Stimulated activated CD4-positive, alpha-beta T cell treated with anti-CD3 and anti-CD28 coated beads, Interleukin-4, amount 100 ng/mL, for 24 hours (primary cell): ENCODE data around the gene HINT1.
"Not testable (repeated sequence)": the region's sequence is repeated elsewhere in the genome, so short reads cannot be mapped to it uniquely, and the experiment has no call there.

ENCODE experiments used
- DNase-seq: peaks from one replicate; pipeline ENCODE4 v3.0.0-alpha.2; 2020

Gene HINT1

DNA sequence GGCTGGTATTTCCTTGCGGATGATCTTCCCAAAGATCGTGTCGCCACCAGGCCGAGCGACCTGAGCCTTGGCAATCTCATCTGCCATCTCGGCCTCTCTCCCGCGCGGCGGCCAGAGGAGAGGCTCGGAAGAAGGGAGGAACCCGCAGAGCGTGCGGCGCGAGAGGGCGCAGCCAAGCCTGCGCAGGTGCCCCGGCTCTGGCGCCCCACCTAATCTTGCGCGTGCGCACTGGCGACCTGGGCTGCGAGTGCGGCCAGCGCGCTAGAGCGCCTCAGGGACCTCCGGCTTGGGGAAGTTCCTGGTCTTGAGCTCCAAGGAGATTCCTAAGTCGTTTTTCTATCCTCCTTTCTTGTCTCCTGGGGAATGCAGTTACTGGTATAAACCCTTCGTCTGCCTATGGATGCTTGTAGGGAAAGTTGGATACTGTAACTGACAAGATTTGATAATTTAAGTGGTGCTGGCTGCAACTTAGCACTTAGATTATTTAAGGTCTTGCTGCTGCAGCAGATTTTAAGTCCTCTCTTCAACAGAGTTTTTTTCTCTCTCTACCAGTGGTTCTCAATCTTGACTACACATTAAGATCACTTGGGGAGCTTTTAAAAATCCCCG is at the start of gene HINT1:
TSS of gene HINT1 (minus strand) at position 138 of the 609 bp plus-strand sequence. CDS start at position 87, 51 bp downstream.
- DNase-seq = peak; percentile 94

DNA sequence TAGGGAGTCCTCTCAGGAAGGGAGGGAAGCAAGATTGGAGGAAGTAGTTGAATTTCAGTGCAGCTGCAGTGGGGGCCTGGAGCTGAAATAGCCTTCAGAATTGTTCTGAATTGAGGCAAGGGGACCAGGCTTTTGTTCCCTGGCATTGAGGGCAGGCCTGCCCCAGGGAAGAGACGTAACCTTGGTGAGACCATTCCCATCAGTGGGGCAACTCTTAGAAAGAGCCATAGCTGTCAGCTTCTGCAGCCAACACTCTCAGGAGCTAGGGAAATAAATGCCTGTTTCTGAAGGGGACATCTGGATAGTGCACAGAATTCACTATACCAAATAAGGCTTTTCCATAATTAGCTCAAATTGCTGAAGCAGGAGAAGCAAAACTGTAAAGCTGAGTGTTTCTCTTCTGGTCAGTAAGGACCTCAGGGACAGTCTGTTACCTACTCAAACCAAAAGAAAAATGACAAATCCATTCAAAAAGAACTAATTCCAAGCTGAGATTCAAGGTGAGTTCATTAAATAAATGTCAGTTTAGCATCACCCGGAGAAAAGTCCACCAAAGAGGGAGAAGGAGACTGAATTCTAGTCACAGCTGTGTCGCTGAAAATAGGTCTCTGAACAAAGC is 49.7 kb upstream of the HINT1 start:
- DNase-seq = no peak

DNA sequence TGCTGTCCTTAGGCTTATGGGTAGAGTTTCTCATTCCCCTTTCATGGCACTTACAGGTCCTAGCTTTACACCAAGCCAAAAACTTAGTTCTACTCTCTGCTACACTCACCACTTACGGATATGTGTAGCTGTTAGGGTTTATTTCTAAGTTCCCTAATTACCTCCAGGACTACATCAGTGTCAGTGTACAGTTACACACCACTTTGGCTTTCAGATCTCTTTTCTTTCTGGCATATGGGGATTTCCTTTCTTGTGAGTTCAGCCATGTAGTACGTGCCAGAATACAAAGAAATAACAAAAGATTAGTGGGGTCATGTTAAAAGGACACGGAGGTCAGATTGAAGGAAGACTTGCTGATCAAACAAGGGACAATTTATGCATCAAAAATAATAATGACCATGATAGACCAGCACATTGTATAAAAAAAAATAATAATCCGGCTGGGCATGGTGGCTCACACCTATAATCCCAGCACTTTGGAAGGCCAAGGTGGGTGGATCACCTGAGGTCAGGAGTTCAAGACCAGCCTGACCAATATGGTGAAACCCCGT is 47.5 kb upstream of the HINT1 start:
- DNase-seq = no peak

DNA sequence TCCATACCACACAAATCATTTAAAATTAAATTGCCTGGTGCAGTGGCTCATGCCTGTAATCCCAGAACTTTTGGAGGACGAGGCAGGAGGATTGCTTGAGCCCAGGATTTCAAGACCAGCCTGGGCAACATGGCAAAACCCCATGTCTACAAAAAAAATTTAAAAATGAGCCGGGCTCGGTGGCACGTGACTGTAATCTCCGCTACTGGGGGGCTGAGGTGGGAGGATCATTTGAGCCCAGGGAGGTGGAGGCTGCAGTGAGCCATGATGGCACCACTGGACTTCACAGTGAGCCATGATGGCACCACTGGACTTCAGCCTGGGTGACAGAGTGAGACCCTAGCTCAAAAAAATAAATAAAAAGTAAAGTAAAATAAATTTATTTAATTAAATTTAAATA is 46.6 kb upstream of the HINT1 start:
- no peak for DNase-seq

DNA sequence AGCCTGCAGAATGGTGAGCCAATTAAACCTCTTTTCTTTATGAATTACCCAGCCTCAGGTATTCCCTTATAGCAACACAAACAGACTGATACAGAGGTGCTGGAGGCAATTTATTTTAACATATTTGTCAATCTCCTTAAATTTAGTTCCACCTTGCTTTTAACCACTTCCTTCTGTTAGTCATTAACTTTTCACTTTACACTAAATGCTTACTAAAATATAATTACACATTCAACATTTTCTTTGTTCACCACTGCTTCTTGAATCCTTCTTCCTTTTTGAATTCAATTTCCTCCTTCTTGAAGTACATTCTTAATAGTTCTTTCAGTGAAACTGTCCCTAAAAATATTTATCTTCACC is 45.1 kb upstream of the HINT1 start:
- no peak for DNase-seq

DNA sequence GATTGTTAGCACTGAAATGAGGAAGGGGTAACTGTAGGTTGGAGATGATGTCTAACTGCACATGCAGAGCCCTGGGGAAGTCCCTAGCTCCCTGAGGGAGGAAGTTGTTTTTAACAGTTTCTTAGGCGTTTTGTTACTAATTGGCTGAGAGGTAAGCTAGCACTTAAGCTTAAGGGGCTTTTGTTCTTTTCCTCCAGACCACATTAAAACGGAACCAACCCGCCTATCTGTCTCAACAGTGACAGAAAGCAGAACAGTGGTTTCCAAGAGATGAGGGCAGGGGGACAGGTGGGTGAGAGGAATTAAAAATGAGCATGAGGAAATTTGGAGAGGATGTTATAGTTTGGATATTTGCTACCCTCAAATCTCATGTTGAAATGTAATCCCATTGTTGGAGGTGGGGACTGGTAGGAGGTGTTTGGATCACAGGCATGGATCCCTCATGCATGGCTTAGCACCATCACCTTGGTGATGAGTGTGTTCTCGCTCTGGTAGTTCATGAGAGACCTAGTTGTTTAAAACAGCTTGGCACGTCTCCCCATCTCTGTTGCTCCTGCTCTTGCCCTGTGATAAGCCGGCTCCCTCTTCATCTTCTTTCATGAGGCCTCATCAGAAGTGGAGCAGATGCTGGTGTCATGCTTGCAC is 44.6 kb upstream of the HINT1 start:
- DNase-seq = peak; percentile 57

DNA sequence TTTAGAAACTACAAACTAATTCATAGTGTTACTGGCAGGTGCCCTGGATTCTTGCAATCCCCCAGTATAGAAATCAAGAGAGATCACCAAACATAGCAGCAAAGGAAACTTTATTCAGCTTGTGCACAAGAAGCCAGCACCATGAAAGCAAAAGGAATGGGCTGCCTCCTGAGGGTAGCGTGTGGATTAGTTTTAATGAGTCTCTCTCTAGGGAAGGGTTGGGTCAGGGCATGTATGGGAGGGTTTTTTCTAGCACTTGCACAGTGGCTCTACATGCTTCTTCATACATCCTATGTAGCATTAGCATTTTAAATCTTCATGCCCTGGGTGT is 44.1 kb upstream of the HINT1 start:
- DNase-seq = no peak

DNA sequence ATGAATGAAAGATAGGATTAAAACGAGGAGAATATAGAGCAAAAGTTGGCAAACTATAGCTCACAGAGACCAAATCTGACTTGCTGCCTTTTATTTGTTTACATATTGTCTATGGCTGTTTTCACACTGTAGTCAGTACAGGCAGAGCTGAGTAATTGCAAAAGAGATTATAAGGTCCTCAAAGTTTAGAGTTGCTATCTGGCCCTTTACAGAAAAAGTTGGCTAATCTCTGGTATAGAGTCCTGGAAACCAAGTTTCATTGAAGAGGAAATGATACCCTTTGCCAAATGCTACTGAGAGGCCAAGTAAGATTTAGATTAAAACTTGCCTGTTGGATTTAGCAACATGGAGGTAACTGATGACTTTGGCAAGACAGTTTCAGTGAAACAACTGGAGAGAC is 41.7 kb upstream of the HINT1 start:
- no peak for DNase-seq

DNA sequence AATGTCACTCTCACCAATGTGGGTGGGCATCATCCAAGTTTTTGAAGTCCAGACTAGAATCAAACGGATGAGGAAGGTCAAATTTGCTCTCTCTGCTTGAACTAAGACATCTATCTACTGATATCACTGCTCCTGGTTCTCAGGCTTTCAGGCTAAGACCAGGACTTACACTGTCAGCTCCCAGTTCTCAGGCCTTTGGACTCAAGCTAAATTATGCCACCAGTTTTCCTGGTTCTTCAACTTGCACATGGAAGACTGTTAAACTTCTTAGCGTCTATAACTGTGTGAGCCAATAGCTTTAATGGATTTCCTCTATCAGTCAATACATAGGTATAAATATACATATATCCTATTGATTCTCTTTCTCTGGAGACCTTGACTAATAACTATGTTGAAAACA is 41.0 kb upstream of the HINT1 start:
- no peak for DNase-seq

DNA sequence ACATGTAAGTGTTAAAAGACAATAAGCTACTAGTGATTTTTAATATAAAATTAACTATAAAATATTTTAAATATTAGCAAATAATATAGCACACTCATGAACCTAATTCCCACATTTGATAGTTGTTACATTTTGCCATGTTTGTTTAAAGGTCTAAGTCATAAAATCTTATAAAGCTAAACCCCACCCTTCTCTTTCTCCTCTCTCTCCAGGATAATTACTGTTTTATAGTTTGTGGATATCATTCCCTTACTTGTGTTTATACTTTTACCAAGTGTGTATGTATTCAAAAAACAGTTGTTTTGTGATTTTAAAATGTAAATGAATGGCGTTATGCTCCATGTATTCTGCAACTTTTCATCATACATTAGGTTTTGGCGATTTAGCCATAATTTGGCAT is 39.9 kb upstream of the HINT1 start:
- no peak for DNase-seq

DNA sequence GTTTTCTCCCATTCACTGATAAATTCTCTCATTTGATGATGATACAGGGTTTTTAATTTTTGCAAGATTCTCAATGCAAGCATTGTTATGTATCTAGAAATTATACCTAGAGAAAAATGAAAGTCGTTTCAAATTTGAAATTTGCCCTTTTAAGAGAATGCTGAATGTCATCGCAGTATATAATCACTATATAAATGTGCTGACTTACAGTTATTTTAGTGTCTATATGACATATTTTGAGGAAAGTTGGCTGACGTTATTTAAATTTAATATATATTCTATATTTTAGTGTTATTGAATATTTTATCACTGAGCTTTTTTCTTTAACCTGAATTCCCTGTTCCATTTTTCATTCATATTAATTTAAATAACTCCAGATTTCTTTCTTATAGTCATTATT is 35.5 kb upstream of the HINT1 start:
- DNase-seq = no peak

DNA sequence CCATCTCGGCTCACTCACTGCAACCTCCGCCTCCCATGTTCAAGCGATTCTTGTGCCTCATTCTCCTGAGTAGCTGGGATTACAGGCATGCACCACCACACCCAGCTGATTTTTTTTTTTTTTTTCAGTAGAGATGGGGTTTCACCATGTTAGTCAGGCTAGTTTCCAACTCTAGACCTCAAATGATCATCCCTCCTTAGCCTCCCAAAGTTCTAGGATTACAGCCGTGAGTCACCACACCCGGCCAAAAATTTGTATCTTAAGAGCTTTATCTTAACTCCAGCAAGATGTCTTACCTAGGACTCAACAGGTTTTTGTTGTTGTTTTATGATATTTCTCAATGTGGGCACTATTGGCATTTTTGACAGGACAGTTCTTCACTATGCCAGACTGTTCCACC is 33.6 kb upstream of the HINT1 start:
- no peak for DNase-seq

DNA sequence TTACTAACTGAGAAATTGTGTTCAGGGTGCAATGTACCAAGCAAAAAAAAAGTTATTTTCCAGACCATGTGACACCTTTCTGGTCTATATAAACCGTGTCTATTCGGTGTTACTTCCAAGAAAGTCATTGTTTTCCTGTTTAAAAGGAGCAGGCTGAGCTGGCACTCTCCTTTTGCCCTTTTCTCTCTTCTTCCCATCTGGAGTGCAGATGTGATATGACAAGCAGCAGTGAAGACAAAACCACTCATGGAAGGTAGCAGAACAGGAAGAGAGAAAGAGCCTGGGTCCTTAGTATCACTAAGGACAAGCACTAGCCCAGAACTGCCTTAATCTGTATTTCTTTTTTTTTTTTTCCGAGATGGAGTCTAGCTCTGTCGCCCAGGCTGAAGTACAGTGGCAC is 31.3 kb upstream of the HINT1 start:
- DNase-seq = no peak

DNA sequence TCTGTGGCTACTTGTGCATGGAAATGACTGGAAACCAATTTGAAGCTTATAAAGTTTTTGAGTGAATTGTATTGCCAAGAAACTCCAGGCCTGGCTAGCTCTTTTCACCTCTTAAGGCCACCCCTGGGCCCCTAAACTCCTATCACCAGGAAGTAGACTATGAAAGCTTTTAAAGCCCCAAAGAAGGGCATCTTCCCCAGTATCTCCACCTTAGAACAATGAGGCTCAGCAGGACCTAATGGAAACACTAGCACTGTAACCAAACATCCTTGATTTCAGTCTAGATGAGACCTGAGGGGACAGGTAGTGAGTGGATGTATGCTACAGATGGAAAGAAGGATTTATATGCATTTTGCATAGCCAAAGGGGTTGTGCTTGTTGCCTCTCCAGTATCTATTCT is 30.6 kb upstream of the HINT1 start:
- no peak for DNase-seq

DNA sequence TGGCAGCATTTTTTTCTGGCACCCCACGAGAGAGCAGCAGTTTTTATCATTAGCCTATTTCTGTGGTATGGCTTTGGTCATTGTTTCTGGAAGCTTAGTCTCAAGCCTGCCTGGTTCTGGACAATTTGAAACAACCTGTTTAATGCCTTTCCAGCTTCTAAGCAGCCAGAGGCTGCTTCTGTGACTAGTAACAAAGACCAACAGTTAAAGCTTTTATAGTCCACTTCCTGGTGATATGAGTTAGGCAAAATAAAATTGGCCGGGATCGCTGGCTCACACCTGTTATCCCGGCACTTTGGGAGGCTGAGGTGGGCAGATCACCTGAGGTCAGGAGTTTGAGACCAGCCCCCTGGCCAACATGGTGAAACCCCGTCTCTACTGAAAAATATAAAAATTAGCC is 29.7 kb upstream of the HINT1 start:
- no peak for DNase-seq

DNA sequence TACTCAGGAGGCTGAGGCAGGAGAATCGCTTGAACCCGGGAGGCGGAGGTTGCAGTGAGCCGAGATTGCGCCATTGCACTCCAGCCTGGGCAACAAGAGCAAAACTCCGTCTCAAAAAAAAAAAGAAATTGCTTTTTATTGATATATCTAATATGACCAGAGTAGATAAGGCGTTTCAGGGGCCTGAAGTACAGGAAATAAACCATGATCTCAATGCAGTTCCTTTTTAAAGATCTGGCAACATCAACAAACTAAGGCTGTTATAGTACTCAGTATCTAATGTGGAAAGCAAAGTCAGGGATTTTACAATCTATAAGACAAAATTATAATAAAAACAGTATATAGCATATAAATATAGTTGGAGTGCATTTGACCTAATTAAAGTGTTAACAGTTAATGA is 28.8 kb upstream of the HINT1 start:
- DNase-seq = not testable (repeated sequence)

DNA sequence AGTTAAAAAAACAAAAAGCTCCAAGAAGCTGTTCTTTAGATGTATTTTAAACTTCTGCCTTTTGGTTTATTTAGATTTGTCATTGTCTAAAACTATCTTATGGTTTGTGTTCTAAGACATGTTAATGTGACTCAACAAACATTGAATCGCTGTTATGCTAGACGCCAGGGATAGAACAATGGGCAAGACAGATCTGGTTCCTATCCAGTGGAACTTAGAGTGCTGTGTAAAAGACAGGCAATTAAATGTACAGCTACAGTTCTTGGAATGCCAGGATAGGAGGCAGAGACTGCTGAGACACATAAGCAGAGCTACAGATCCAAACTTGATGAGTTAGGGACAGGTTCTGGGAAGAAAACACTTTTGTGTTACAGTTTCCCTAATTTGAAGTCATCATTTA is 28.1 kb upstream of the HINT1 start:
- DNase-seq = no peak

DNA sequence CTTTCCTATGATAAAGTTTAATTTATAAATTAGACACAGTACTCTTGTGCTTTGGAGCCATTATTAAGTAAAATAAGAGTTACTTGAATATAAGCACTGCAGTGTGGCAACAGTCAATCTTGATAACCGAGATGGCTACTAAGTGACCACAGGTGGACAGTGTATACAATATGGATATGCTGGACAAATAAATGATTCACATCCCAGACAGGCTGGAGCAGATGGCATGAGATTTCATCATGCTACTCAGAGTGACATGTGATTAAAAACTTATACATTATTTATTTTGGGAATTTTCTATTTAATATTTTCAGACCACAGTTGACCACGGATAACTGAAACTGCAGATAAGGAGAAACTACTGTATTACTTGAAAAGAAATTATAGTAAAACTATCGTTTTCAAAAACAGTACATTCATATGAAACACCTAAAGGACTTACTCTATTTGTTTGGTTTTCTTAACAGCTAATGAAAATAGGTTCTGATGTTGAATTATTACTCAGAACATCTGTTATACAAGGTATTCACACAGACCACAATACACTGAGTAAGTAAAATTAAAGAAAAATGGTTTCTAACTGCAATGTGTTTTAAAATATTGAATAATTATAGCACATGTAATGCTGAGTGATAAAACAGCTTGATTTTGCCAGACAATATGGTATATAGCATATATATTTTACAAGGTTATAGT is 21.7 kb upstream of the HINT1 start:
- no peak for DNase-seq

DNA sequence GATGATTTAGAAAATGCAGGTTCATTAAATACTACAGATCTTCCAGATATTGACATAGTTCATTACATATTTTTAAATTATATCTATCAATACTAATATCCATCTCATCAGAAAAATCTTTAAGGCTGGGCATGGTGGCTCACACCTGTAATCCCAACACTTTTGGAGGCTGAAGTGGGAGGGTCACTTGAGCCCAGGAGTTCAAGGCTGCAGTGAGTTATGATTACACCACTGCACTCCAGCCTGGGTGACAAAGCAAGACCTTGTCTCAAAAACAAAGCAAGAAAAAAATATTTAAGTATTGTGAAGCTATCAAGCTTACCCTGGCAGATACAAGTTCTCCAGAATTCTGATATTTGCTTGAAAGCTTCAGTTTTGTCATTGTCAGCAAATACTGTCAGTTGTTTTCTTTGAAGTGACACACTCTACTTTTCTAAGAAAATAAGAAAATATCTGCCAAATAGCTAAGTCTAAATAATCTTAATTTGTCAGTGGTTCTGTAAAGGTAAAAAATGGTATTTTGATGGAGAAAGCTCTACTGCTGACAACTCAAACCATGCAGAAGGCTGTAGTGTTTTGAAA is 20.6 kb upstream of the HINT1 start:
- no peak for DNase-seq

DNA sequence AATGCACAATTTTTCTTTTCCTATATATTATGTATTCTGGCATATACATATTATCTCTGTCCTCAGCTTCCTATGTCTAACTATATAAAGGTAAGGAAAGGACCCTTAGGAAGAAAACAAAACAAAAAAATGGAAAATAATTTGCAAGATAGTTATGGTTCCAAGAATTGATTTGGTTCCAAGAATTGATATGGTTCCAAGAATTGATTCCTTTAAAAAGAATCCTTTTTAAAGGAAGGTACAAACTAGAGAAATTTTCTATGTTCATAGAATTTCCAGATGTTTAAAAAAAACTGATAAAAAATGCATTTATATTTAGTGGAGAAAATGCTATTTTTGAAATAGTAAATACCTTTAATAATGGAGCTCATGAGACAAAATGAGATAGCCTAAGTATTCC is 17.8 kb upstream of the HINT1 start:
- DNase-seq = no peak

DNA sequence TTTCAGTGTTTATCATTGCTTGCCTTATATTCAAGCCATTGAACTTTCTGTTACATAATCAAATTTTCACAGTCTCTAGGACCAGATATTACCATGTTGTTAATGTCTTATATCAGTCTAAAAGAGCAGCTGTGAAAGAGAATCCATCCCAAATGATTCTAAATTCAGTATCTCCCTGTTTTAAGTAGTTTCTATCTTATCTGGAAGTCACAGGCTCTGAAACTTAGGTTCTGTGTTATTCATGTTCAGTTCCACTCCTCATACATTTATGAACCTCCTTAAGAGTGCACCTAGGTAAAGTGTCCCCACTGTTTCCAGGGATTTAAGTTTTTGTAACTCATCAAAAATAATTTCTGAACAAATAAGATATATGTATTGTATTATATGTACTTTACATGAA is 15.4 kb upstream of the HINT1 start:
- DNase-seq = no peak

DNA sequence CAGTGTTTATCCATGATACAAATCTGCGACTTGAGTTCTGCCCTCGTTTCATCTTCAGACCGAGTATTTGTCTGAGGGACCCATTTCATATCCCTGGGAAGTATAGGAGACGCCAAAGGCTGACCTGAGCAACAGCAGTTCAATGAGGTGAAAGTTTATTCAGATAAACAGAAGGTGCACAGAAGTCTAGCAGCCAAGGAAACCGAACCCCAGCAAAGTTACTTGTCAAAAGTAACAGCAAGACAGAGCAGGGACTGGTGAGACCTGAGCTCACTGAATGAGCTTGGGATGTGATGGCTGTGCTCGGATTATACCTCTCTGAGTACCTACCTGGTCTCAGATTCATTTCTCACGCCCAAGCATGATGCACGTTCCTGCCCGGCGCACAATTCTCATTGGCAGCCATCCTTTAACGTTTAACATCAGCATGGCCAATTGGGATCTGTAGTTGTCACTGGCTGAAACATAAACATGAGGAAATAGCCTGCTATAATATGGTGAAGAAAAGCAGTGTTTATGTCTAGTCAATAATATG is 6.3 kb upstream of the HINT1 start:
- DNase-seq = peak; percentile 26

DNA sequence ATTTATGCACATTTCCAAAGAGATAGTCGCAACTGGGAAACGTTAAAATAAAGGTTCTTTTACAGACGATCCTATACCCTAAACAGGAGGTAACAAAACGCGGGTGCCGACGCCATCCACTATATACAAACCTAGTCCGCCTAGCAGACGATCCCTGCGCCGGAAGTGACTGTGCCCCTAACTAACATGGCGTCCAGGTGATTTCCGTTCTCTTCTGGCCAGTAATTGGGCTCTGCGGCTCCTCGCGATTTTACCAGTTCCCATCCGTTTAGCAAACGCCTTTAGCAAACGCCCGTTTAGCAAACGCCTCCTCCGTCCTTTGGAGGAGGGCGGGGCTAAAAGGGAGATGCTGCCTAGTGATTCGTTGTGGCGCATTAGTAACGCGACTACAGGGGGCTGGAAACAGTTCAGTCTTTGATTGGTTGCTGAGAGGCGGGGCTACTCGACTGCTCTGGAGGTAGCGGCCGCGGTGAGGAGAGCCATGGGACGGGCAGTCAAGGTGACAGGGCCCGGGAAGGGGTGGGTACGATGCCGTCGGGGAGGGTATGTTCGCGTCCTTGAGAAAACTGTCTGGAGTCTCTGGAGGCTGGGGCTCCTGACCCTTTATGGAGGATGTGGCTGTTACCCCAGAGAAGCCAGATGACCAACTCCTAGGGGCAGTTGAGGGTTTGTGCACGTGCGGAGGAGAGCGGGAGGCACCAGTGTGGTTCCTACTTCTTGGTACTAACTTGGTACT is 5.7 kb upstream of the HINT1 start, which contains the start of gene LYRM7:
TSS of gene LYRM7 (plus strand) at position 405 of the 736 bp plus-strand sequence. CDS start at position 482, 77 bp downstream.
- DNase-seq = peak; percentile 97
